ENCODE results near the gene PTP4A1.

GRCh38 chr6:63589952-63590411, 17.7 kb downstream of the PTP4A1 start:
- TF ChIP-seq POLR2AphosphoS5 (IDR thresholded peaks at IDR 0.05; ENCODE audit: borderline replicate concordance, low read depth, low read length) = no peak
- no peak for TF ChIP-seq EZH2 (IDR thresholded peaks at IDR 0.05)
